ENCODE data around the gene ALDH7A1. TPM values are rescaled to one million over a fixed set of nuclear protein-coding genes. Genes with fewer than 3 reads are reported as not detected.
A peak's percentile ranks its signal among the peaks of the same experiment; 100 is the strongest.

The ALDH7A1 gene
- total RNA-seq, 1 donor from 2014 or later = 51.8 TPM

GRCh38 chr5:126535856-126536545 is 59.0 kb downstream of the ALDH7A1 start:
- DNase-seq (ENCODE audit: low spot score) = no peak

DNA sequence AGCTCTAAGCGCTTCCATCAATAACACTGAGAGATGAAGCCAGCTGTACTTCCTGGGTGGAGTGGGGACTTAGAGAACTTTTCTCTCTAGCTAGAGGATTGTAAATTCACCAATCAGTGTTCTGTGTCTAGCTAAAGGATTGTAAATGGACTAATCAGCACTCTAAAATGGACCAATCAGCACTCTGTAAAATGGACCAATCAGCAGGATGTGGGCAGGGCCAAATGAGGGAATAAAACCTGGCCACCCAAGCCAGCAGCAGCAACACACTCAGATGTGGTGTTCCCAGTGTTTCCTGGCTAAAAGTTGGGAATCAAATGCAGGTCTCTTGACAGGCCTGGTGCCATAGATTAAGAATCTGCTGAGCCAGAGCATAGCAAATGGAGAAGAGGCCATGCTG is 60.5 kb downstream of the ALDH7A1 start:
- DNase-seq (ENCODE audit: low spot score) = no peak

DNA sequence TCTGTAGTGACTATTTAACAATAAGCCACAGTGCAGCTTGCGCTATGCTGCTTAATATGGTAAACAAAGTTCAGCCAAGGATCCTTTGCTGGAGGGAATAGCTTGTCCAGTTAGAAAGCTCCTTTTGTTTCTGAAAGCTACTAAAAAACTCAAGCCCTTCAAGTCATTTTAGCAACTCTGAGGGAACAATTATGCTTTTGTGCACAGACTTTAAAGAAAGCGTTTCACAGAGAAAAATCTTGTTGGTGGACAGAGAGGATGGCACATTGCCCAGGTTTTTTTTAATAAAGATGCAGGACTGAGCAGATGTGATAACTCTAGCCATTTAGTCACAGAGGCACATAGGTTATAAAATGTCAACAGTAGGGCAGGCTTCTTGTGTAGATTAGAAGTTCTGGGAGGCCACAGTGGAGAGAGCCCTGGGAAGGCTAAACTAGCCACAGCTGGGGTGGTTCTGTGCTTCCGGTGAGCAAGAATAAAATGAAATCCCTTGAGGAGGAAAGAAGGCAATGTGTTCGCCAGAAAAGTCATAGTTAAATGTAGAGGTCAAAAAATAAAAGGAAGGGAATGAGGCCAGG is 63.4 kb downstream of the ALDH7A1 start:
- DNase-seq (ENCODE audit: low spot score) = peak; percentile 30

GRCh38 chr5:126527892-126528291 is 67.1 kb downstream of the ALDH7A1 start:
- DNase-seq (ENCODE audit: low spot score) = no peak

DNA sequence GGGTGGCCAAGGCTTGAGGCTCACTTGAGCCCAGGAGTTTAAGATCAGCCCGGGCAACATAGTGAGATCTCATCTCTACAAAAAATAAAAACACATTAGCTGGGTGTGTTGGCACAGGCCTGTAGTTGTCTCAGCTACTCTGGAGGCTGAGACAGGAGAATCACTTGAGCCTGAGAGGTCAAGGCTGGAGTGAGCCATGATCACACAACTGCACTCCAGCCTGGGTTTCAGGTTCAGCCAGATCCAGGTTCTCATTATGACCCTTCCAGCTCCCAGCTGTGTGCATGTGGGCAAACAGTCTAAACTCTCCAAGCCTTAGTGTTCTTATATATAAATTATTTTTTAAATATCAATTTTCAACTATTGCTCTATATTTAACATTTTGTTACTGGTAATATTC is 67.9 kb downstream of the ALDH7A1 start:
- no peak for DNase-seq (ENCODE audit: low spot score)

- DNase-seq (ENCODE audit: low spot score) = no peak
Observed at GRCh38 chr5:126526493-126526892, 68.5 kb downstream of the ALDH7A1 start.

GRCh38 chr5:126525630-126526245 is 69.3 kb downstream of the ALDH7A1 start:
- peak; percentile 45 for DNase-seq (ENCODE audit: low spot score)

- peak; percentile 69 for DNase-seq (ENCODE audit: low spot score)
Observed at GRCh38 chr5:126523818-126524510, 71.1 kb downstream of the ALDH7A1 start.

DNA sequence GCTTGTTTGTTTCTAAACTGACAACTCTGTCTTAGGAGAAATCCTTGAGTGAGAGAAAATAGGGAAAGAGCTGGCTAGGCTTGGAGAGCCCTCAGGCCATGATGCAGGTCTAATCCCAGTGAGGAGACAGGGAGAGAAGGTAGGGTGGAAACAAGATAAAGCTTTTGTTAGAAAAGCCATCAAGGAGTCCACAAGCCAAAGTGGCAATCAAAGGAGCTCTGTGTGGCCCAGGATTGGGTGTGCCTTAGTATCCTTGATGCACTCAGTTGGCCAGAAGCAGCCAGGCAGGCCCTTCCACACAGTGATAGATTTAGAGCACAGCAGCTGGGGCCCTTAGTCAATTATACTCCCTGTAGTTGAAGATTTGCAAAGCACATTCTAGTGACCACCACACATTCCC is 73.9 kb downstream of the ALDH7A1 start:
- no peak for DNase-seq (ENCODE audit: low spot score)

DNA sequence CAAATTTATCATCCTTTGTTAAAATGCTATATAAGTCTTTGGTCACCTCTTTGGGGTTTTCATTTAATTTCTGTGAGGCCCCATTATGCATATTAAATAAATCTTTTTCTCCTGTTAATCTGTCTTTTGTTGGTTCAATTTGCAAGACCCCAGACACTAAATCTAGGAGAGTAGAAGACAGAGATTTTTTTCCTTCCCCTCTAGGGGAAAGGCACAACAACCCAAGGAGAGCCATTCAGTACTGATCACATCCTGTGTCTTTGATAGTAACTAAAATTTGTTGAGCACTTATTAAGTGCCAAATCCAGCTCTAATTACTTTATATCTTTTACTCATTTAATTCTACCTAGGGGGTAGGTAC is 74.4 kb downstream of the ALDH7A1 start:
- no peak for DNase-seq (ENCODE audit: low spot score)

DNA sequence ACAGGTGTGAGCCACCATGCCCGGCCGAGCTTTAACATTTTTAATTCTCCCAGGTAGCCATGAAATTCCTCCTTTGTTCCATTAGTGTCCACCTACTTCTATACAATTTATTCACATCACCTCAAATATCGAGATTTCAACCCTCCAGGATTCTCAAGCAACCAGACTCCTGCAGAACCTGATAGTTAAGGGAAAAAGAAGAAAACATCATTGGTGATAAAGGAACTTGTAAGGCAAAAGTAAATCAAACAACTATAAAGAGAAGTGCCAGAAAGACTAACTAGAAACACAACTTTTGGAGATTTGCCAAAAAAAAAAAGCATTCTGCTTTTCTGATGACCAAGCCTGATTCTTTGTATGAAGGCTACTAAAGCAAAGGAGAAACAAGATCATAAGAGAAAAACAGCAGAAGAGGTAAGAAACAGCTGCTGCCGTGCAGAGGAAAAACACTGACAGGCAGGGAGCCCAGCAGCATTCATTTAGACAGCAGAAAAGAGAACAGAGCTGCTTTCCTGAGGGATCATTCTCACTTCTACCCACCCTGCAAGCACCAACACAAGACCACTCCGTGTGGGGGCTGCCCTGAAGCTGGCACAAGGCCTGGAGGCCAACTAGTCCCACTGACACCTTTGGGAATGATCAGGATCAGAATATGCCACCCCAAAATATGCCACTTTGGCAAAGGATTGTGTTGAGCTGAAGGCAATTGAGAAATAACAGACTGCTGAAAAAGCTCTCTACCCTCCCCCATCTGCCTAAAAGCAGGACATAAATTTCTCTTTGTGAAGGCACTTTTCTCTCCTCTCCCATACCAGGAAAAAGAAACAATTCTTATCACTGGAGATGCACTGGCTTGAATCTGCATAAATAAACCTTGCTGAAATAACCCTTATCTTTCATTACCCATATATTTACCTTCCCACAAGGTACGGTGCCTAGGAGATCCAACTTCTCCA is 75.1 kb downstream of the ALDH7A1 start:
- DNase-seq (ENCODE audit: low spot score) = peak; percentile 79

GRCh38 chr5:126519223-126519622 is 75.8 kb downstream of the ALDH7A1 start:
- peak; percentile 49 for DNase-seq (ENCODE audit: low spot score)

DNA sequence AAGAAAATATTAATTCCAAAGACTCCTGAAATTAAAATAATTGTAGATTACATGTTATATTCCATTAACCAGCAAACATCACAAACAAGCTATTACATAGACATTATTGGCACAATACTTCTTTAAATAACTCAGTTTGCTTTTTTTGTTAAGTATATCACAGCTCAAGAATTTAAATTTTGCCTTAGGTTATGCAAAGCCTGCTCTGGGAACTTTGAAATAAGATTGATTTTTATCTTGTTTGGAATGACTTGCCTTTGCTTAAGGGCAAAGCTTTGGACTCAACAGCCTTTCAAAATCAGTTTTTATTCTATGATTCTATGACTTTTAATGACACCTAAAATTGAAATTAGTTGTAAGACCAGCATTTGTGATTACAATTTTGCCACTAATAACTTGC is 78.2 kb downstream of the ALDH7A1 start:
- peak; percentile 41 for DNase-seq (ENCODE audit: low spot score)

- peak; percentile 61 for DNase-seq (ENCODE audit: low spot score)
Observed at GRCh38 chr5:126516133-126516532, 78.9 kb downstream of the ALDH7A1 start.

- DNase-seq (ENCODE audit: low spot score) = peak; percentile 63
Observed at GRCh38 chr5:126515337-126515736, 79.7 kb downstream of the ALDH7A1 start.

DNA sequence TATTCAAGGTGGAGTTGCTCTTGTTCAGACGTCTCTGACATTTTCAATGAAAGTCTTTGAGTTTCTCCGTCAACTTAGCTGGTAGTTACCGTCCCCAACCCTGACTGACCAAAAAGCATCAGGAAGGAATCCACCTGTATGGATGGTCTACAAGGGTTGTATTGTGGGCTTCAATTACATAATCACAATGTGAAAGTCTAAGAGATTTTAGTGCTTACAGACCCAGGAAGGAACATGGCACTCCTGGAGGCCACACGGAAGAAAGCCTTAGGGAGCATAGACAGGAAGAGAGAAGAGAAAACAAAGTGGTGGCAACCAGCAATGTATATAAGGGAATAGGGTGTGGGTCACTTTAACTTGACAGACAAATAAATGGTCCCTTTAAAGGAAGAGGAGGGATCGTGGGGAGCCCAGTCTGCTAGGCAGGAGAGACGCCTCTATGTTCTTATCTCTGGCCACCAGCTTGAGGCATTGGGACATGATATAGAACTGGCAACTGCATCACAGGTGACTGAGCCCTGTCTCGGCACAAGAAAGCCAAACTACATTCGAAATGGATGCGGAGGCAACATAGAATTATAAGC is 80.4 kb downstream of the ALDH7A1 start:
- DNase-seq (ENCODE audit: low spot score) = no peak

DNA sequence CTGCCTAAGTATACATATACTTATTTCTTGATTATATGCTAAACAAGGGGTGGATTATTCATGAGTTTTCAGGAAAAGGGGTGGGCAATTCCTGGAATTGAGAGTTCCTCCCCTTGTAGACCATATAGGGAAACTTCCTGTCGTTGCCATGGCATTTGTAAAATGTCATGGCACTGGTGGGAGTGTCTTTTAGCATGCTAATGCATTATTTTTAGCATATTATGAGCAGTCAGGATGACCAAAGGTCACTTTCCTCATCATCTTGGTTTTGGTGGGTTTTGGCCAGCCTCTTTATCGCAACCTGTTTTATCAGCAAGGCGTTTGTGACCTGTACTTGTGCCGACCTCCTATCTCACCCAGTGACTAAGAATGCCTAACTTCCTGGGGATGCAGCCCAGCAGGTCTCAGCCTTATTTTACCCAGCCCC is 80.9 kb downstream of the ALDH7A1 start:
- DNase-seq (ENCODE audit: low spot score) = no peak

GRCh38 chr5:126513703-126514102 is 81.3 kb downstream of the ALDH7A1 start:
- DNase-seq (ENCODE audit: low spot score) = no peak

- no peak for DNase-seq (ENCODE audit: low spot score)
Observed at GRCh38 chr5:126513302-126513701, 81.7 kb downstream of the ALDH7A1 start.

DNA sequence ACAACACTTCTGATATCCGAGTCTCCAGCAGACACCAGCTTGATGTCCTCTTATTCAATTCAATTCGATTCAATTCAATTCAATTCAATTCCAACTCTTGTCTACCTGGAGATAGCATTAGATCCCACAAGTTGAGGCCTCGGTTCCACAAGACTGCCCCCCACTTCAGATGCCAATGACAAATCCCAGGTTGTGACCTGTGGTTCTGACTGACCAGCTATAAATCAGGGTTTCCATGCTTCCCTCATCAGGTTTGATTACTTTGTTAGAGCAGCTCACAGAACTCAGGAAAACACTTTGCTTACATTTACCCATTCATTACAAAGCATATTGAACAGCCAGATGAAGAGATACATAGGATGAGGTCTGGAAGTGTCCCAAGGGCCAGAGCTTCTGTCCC is 82.6 kb downstream of the ALDH7A1 start:
- no peak for DNase-seq (ENCODE audit: low spot score)

GRCh38 chr5:126511961-126512360 is 83.1 kb downstream of the ALDH7A1 start:
- no peak for DNase-seq (ENCODE audit: low spot score)
